ENCODE data around the gene VIPR1. TPM values are rescaled to one million over a fixed set of nuclear protein-coding genes. Genes with fewer than 3 reads are reported as not detected.

VIPR1 gene
- total RNA-seq, 2 donors from 2014 or later: 74.2 to 98.0 TPM

DNA sequence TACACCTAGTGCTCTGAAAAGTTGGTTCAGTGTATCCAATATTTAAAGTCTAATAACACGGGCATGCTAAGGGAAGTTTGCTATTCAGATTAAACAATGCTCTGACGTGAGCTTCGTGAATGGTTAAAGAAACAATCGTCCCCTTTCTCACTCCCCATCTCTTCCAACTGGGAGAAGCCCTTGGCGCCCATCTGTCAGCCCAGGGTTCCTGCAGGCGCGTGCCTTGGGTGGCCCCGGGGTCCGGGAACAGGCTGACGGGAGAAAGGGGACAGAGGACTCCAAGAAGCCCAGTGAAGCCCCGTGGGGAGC lies 78.9 kb downstream of the VIPR1 start:
- intact Hi-C loops (cut with DNase I): loop anchor here (10.0 kb wide), 2 partner anchors 163 to 303 kb away; no protein-coding TSS in a partner anchor
- peak overlapping the region; percentile 81 for H3K27ac ChIP-seq
- no peak for DNase-seq

DNA sequence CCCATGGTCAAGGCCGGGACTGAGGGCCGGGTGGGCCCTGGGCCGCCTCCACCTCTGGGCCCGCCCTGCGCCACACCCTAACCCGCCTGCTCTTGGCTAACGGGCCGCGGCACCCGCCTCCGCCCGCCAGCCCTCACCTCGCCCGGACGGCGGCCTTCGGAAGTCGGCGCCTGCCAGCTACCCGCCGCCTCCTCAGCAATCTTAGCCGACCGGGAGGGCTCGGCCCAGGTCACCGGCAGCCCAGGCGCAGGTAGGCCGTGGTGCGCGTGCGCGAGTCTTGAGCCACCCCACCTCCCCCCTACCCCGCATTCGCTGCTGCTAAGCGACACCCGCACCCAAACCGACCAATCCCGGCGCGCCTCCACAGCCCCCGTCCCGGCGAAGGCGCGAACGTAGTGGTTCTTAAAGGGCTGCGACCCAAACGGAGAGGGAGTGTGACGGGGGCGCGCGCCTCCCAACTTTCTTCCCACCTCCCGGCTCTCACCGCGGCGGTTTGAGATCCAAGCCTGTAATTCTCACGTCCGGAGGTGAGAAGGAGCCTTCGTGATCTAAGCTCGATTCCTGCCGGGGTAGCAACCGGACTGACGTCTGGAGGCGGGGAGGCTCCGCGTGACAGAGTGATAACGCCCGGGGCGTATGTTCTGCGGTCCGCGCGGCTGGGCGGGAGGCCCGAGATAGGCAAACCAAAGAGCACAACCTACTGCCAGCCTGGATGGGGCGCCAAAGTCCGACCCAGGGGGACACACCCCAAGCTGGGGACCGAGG lies 79.4 kb downstream of the VIPR1 start, which contains the start of gene SEC22C:
Gene SEC22C (minus strand): TSS at position 259 of the 765 bp plus-strand sequence. CDS start 12,921 bp downstream, outside the sequence.
- Histone ChIP-seq H3K9ac (ENCODE audit: low read depth in 2 of 2, low read length in 2 of 2) (peak within 1 kb of the TSS; percentile 77 to 78), H3K4me3 (peak within 1 kb of the TSS; percentile 81), H3K36me3 (no peaks in the 10 kb centered on the region), H3K9me3 (no peaks in the 10 kb centered on the region), H3K4me1 (peaks cover 4% of the 10 kb centered on the region), H3K27me3 (no peaks in the 10 kb centered on the region), H3K27ac (peak within 1 kb of the TSS; percentile 81)
- intact Hi-C loops (cut with DNase I): loop anchor here (10.0 kb wide), 2 partner anchors 163 to 303 kb away; no protein-coding TSS in a partner anchor
- TF ChIP-seq, protein P1, sequence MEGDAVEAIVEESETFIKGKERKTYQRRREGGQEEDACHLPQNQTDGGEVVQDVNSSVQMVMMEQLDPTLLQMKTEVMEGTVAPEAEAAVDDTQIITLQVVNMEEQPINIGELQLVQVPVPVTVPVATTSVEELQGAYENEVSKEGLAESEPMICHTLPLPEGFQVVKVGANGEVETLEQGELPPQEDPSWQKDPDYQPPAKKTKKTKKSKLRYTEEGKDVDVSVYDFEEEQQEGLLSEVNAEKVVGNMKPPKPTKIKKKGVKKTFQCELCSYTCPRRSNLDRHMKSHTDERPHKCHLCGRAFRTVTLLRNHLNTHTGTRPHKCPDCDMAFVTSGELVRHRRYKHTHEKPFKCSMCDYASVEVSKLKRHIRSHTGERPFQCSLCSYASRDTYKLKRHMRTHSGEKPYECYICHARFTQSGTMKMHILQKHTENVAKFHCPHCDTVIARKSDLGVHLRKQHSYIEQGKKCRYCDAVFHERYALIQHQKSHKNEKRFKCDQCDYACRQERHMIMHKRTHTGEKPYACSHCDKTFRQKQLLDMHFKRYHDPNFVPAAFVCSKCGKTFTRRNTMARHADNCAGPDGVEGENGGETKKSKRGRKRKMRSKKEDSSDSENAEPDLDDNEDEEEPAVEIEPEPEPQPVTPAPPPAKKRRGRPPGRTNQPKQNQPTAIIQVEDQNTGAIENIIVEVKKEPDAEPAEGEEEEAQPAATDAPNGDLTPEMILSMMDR (IDR thresholded peaks at IDR 0.05): no peak
- peak; percentile 94 for DNase-seq

More for the DNA sequence above, 78.9 kb downstream of the VIPR1 start:
- H3K9me3 ChIP-seq: no peaks in the 10 kb centered on the region
- H3K4me3 ChIP-seq: peak overlapping the region; percentile 81
- peaks cover 4% of the 10 kb centered on the region for H3K4me1 ChIP-seq
- H3K36me3 ChIP-seq: no peaks in the 10 kb centered on the region
- TF ChIP-seq, protein P1 (IDR thresholded peaks at IDR 0.05): no peak
- H3K9ac ChIP-seq (ENCODE audit: low read depth in 2 of 2, low read length in 2 of 2): peak overlapping the region; percentile 77 to 78
- no peaks in the 10 kb centered on the region for H3K27me3 ChIP-seq

DNA sequence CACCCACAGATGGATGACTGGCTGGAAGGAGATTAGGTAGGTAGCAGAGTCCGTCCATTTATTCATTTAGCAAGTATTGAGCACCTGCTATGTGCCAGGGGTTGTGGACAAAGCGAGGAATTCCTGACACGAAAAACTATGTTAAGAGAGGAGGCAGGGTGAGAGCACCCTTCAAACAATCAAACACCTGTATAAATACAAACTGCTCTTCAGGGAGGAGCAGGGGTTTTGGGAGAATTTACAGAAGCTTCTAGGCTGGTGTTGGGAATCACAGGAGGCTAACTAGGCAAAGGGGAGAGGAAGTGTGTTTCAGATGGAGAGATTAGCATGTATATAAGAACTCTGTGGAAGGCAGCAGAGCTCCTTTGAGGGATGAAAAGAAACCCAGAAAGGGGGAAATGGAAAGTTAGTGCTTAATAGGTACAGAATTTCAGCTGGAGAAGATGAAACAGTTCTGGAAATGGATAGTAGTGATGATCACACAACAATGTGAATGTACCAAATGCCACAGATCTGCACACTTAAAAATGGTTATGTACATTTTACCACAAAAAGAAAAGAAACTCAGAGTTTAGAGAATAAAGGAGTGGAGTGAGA lies 80.1 kb downstream of the VIPR1 start:
- peak overlapping the region; percentile 81 for H3K4me3 ChIP-seq
- intact Hi-C loops (cut with DNase I): loop anchor here (10.0 kb wide), 2 partner anchors 162 to 302 kb away; no protein-coding TSS in a partner anchor

More for the DNA sequence above, 80.1 kb downstream of the VIPR1 start:
- Histone ChIP-seq H3K27ac (peak overlapping the region; percentile 81), H3K4me1 (peaks cover 4% of the 10 kb centered on the region), H3K36me3 (no peaks in the 10 kb centered on the region), H3K9me3 (no peaks in the 10 kb centered on the region), H3K27me3 (no peaks in the 10 kb centered on the region), H3K9ac (ENCODE audit: low read depth in 2 of 2, low read length in 2 of 2) (peak overlapping the region; percentile 77 to 78)
- TF ChIP-seq, protein P1 (IDR thresholded peaks at IDR 0.05): no peak
- no peak for DNase-seq

Other genes starting within 250 kb of the VIPR1 start
- gene CCK, start 236.5 kb upstream of the VIPR1 start, total RNA-seq: not detected
- not detected for gene LYZL4, start 92.0 kb upstream of the VIPR1 start, total RNA-seq
- gene SEC22C, start 79.3 kb downstream of the VIPR1 start, total RNA-seq: 10 to 100 TPM; 17.1 to 17.5 TPM
- 10 to 100 TPM; 21.7 to 24.9 TPM for gene SS18L2, start 88.2 kb downstream of the VIPR1 start, total RNA-seq
- gene NKTR, start 98.0 kb downstream of the VIPR1 start, total RNA-seq: 10 to 100 TPM; 47.5 to 48.2 TPM
- 1 to 10 TPM; 4.0 to 9.0 TPM for gene ZBTB47, start 151.1 kb downstream of the VIPR1 start, total RNA-seq
- not detected for gene KLHL40, start 182.9 kb downstream of the VIPR1 start, total RNA-seq
- gene HHATL, start 200.2 kb downstream of the VIPR1 start, total RNA-seq: 1 to 10 TPM in 1 of 2 donors, under 1 TPM in 1; 0.50 to 1.2 TPM

Data from colonic mucosa (tissue), 4 donors.